ENCODE results near the gene CENPL.
"Not testable (repeated sequence)": the region's sequence is repeated elsewhere in the genome, so short reads cannot be mapped to it uniquely, and the experiment has no call there.

Gene CENPL

GRCh38 chr1:173824315-173825081 is at the start of gene CENPL, which contains the start of gene DARS2:
Gene CENPL (minus strand): TSS chr1:173824883. CDS start chr1:173811299, 13,584 bp downstream.
Gene DARS2 (plus strand): TSS chr1:173824673. CDS start chr1:173825230, 557 bp downstream.
- peak; percentile 96 for DNase-seq

GRCh38 chr1:173871500-173871899 is 46.8 kb upstream of the CENPL start:
- DNase-seq, result no peak

GRCh38 chr1:173871091-173871490 is 46.4 kb upstream of the CENPL start:
- no peak for DNase-seq

- no peak for DNase-seq
Observed at GRCh38 chr1:173870252-173871075, 45.8 kb upstream of the CENPL start.

GRCh38 chr1:173869021-173869359 is 44.3 kb upstream of the CENPL start:
- DNase-seq, result no peak

GRCh38 chr1:173868266-173869020 is 43.8 kb upstream of the CENPL start, which contains the start of gene ZBTB37:
Gene ZBTB37 (plus strand): TSS chr1:173868380. CDS start chr1:173870226, 1,846 bp downstream.
- peak; percentile 83 for DNase-seq

- DNase-seq, result peak; percentile 97
Observed at GRCh38 chr1:173867753-173868265, 43.1 kb upstream of the CENPL start, which contains the start of gene GAS5. Gene GAS5 (minus strand): TSS chr1:173867989.

GRCh38 chr1:173867141-173867752 is 42.6 kb upstream of the CENPL start:
- no peak for DNase-seq

- no peak for DNase-seq
Observed at GRCh38 chr1:173866413-173867115, 41.9 kb upstream of the CENPL start.

GRCh38 chr1:173865468-173866164 is 40.9 kb upstream of the CENPL start:
- DNase-seq, result no peak

- DNase-seq, result no peak
Observed at GRCh38 chr1:173864179-173864867, 39.6 kb upstream of the CENPL start.

GRCh38 chr1:173863224-173864161 is 38.8 kb upstream of the CENPL start:
- no peak for DNase-seq

GRCh38 chr1:173862769-173863223 is 38.1 kb upstream of the CENPL start:
- no peak for DNase-seq

- not testable (repeated sequence) for DNase-seq
Observed at GRCh38 chr1:173862146-173862768, 37.6 kb upstream of the CENPL start.

GRCh38 chr1:173861731-173862145 is 37.1 kb upstream of the CENPL start:
- no peak for DNase-seq

- no peak for DNase-seq
Observed at GRCh38 chr1:173860065-173860464, 35.4 kb upstream of the CENPL start.

- DNase-seq, result not testable (repeated sequence)
Observed at GRCh38 chr1:173859547-173859946, 34.9 kb upstream of the CENPL start.

GRCh38 chr1:173857363-173857917 is 32.8 kb upstream of the CENPL start:
- DNase-seq, result no peak
